ENCODE data around the gene RASSF8.
"Not testable (repeated sequence)": the region's sequence is repeated elsewhere in the genome, so short reads cannot be mapped to it uniquely, and the experiment has no call there.

DNA sequence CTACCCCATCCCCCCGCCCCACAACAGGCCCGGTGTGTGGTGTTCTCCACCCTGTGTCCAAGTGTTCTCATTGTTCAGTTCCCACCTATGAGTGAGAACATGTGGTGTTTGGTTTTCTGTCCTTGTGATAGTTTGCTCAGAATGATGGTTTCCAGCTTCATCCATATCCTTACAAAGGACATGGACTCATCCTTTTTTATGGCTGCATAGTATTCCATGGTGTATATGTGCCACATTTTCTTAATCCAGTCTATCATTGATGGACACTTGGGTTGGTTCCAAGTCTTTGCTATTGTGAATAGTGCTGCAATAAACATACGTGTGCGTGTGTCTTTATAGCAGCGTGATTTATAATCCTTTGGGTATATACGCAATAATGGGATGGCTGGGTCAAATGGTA is 98.8 kb downstream of the RASSF8 start:
- TF ChIP-seq, protein P1, sequence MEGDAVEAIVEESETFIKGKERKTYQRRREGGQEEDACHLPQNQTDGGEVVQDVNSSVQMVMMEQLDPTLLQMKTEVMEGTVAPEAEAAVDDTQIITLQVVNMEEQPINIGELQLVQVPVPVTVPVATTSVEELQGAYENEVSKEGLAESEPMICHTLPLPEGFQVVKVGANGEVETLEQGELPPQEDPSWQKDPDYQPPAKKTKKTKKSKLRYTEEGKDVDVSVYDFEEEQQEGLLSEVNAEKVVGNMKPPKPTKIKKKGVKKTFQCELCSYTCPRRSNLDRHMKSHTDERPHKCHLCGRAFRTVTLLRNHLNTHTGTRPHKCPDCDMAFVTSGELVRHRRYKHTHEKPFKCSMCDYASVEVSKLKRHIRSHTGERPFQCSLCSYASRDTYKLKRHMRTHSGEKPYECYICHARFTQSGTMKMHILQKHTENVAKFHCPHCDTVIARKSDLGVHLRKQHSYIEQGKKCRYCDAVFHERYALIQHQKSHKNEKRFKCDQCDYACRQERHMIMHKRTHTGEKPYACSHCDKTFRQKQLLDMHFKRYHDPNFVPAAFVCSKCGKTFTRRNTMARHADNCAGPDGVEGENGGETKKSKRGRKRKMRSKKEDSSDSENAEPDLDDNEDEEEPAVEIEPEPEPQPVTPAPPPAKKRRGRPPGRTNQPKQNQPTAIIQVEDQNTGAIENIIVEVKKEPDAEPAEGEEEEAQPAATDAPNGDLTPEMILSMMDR (conservative IDR thresholded peaks at IDR 0.05) = not testable (repeated sequence)
- not testable (repeated sequence) for TF ChIP-seq ZFX (IDR thresholded peaks at IDR 0.05)
